ENCODE results near the gene KLRD1.

DNA sequence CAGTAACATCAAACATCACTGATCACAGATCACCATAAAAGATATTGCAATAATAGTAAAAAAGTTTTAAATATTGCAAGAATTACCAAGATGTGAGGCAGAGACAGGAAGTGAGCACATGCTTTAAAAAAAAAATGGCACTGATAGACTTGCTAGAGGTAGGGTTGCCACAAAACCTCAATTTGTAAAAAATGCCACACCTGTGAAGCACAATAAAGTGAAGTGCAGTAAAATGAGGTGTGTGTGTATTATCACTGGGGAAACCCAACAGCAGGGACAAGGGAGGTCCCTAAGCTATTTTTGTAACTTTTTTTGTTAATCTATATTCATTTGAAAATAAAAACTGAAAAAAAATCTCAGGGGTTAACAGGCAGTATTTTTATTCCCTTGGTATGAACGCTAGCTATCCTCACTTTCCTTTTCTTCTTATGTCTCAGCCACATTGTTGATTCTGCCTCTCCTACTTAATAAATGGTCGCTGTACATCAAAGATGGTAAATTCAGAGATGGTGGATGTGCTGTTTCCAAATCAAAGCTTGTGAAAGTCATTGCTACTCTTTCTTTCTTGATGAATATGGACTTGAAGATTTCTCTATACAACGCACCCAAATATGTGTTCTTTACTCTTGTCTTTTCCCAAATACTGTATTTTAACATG, 14.0 kb upstream of the KLRD1 start:
- TF ChIP-seq, protein P1, sequence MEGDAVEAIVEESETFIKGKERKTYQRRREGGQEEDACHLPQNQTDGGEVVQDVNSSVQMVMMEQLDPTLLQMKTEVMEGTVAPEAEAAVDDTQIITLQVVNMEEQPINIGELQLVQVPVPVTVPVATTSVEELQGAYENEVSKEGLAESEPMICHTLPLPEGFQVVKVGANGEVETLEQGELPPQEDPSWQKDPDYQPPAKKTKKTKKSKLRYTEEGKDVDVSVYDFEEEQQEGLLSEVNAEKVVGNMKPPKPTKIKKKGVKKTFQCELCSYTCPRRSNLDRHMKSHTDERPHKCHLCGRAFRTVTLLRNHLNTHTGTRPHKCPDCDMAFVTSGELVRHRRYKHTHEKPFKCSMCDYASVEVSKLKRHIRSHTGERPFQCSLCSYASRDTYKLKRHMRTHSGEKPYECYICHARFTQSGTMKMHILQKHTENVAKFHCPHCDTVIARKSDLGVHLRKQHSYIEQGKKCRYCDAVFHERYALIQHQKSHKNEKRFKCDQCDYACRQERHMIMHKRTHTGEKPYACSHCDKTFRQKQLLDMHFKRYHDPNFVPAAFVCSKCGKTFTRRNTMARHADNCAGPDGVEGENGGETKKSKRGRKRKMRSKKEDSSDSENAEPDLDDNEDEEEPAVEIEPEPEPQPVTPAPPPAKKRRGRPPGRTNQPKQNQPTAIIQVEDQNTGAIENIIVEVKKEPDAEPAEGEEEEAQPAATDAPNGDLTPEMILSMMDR (conservative IDR thresholded peaks at IDR 0.05 in 1 of 2, IDR thresholded peaks at IDR 0.05 in 1 of 2; ENCODE audit: low read depth in 1 of 2, low read length in 2 of 2): no peak
- TF ChIP-seq EZH2 (IDR thresholded peaks at IDR 0.05; ENCODE audit: low read length, missing control alignments): no peak
